ENCODE results near the gene ACSS2. TPM values are rescaled to one million over a fixed set of nuclear protein-coding genes. Genes with fewer than 3 reads are reported as not detected.

ACSS2 gene
- total RNA-seq, 1 donor, result 32.3 TPM

- DNase-seq (ENCODE audit: low read depth), result no peak
- TF ChIP-seq CTCF (IDR thresholded peaks at IDR 0.05; ENCODE audit: insufficient read depth, low read length), result no peak
Observed at GRCh38 chr20:34904202-34904621, 27.8 kb downstream of the ACSS2 start.

GRCh38 chr20:34907616-34908469 lies 31.4 kb downstream of the ACSS2 start:
- no peak overlapping the region for H3K4me3 ChIP-seq (ENCODE audit: low read depth, low read length)
- no peak for TF ChIP-seq CTCF (IDR thresholded peaks at IDR 0.05; ENCODE audit: insufficient read depth, low read length)
- peak; percentile 89 for DNase-seq (ENCODE audit: low read depth)

More at GRCh38 chr20:34904202-34904621, 27.8 kb downstream of the ACSS2 start:
- no peak overlapping the region for H3K4me3 ChIP-seq (ENCODE audit: low read depth, low read length)

GRCh38 chr20:34915131-34915530 lies 38.7 kb downstream of the ACSS2 start:
- TF ChIP-seq CTCF (IDR thresholded peaks at IDR 0.05; ENCODE audit: insufficient read depth, low read length), result no peak
- DNase-seq (ENCODE audit: low read depth), result no peak
- H3K4me3 ChIP-seq (ENCODE audit: low read depth, low read length), result no peak overlapping the region

- DNase-seq (ENCODE audit: low read depth), result peak; percentile 9
- no peak overlapping the region for H3K4me3 ChIP-seq (ENCODE audit: low read depth, low read length)
- no peak for TF ChIP-seq CTCF (IDR thresholded peaks at IDR 0.05; ENCODE audit: insufficient read depth, low read length)
Observed at GRCh38 chr20:34915749-34916455, 39.5 kb downstream of the ACSS2 start.

- no peak for TF ChIP-seq CTCF (IDR thresholded peaks at IDR 0.05; ENCODE audit: insufficient read depth, low read length)
- no peak overlapping the region for H3K4me3 ChIP-seq (ENCODE audit: low read depth, low read length)
- DNase-seq (ENCODE audit: low read depth), result no peak
Observed at GRCh38 chr20:34916774-34917354, 40.5 kb downstream of the ACSS2 start.

- DNase-seq (ENCODE audit: low read depth), result no peak
- no peak overlapping the region for H3K4me3 ChIP-seq (ENCODE audit: low read depth, low read length)
- no peak for TF ChIP-seq CTCF (IDR thresholded peaks at IDR 0.05; ENCODE audit: insufficient read depth, low read length)
Observed at GRCh38 chr20:34920055-34920454, 43.6 kb downstream of the ACSS2 start.

Measured in fibroblast of the aortic adventitia (primary cell).